ENCODE data around the gene EIF3K.

The EIF3K gene

DNA sequence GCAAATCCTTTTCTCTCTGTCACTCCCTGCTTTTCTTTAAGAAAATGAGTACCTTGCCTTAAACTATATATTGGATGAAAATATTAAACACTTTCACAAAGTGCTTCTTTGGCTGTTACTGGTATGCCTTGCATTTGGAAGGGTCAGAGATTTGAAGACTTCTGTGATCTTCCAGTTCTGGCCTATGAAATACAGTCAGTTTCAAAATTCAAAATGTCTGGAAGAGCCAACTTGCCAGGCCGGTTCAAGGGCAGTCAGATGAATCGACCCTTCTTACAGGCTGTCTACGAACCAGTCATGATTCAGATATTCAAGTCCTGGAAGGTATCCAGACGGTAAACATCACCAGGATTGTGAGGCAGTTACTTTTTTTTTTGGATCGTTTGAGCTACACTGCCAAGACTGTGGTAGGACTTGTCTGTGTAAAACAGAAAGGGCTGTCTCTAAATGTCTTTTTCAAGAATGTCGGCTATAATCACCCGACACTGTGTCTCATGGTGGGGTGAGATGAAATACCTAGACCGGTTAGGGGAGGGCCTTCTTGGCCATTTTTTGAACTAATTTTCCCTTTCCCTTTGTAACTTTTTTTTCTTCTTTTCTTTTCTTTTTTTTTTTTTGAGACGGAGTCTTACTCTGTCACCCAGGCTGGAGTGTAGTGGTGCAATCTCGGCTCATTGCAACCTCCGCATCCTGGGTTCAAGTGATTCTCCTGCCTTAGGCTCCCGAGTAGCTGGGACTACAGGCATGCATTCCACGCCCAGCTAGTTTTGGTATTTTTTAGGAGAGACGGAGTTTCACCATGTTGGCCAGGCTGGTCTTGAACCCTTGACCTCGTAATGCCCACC is 39.7 kb downstream of the EIF3K start:
- H3K9ac ChIP-seq (ENCODE audit: low read depth in 1 of 2, low read length in 2 of 2), result peak overlapping the region; percentile 45 to 58
- no peaks in the 10 kb centered on the region for H3K9me3 ChIP-seq (ENCODE audit: control insufficient read depth in 1 of 2, low read length in 2 of 2)
- H3K27ac ChIP-seq (ENCODE audit: low read depth, low read length), result peak overlapping the region; percentile 86
- H3K4me1 ChIP-seq (ENCODE audit: control insufficient read depth in 1 of 2, insufficient read depth in 2 of 2, low read length in 2 of 2), result peaks cover 88 to 93% of the 10 kb centered on the region in 2 donors
- no peaks in the 10 kb centered on the region for H3K27me3 ChIP-seq (ENCODE audit: control insufficient read depth in 1 of 2, insufficient read depth in 2 of 2, low read length in 2 of 2)
- H3K36me3 ChIP-seq (ENCODE audit: control insufficient read depth in 1 of 2, insufficient read depth in 2 of 2, low read length in 2 of 2), result peaks cover 7 to 28% of the 10 kb centered on the region in 2 donors
- H3K4me3 ChIP-seq (ENCODE audit: low read depth in 1 of 2, low read length in 2 of 2), result no peak overlapping the region

DNA sequence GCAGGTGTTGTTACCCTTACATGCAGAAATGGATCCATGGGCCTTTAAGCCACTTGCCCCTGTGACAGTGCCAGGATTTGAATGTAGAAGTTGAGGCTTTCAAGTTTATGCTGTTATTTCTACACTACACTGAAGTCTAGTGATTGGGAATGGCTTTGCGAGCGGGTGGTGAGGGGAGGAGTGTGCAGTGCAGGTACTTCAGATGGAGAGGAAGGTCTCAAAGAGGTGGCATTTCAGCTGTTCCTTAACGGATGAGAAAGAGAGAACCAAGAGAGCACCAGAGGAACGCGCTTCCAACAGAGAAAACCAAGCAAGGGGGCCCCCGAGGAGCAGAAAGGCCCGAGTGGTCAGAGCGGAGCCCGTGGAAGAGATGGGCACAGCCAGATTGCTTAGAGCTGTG is 41.7 kb downstream of the EIF3K start:
- peak overlapping the region; percentile 68 for H3K27ac ChIP-seq (ENCODE audit: low read depth, low read length)
- H3K9ac ChIP-seq (ENCODE audit: low read depth in 1 of 2, low read length in 2 of 2), result peak overlapping the region; percentile 29 to 57
- H3K27me3 ChIP-seq (ENCODE audit: control insufficient read depth in 1 of 2, insufficient read depth in 2 of 2, low read length in 2 of 2), result no peaks in the 10 kb centered on the region
- no peaks in the 10 kb centered on the region for H3K9me3 ChIP-seq (ENCODE audit: control insufficient read depth in 1 of 2, low read length in 2 of 2)
- peaks cover 88 to 93% of the 10 kb centered on the region in 2 donors for H3K4me1 ChIP-seq (ENCODE audit: control insufficient read depth in 1 of 2, insufficient read depth in 2 of 2, low read length in 2 of 2)
- H3K36me3 ChIP-seq (ENCODE audit: control insufficient read depth in 1 of 2, insufficient read depth in 2 of 2, low read length in 2 of 2), result peaks cover 7 to 27% of the 10 kb centered on the region in 2 donors
- no peak overlapping the region for H3K4me3 ChIP-seq (ENCODE audit: low read depth in 1 of 2, low read length in 2 of 2)

DNA sequence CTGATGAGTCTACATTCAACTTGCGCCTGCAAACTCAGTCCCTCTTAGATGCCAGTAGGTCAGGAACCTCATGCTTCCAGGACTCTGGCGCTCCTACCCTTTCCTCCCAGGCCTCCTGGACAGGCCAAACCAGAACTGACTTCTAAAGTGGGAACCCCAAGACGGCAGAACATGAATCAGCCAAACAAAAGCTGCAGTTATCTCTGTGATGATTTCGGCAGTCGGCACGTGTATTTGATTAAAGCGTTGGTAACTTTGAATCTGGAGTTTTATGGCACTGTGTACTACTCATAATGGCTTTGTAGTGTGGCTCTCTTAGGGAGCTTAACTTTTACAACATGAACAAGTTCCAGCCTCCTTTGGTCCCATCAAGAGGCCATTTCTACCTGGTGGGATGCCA is 42.1 kb downstream of the EIF3K start:
- Histone ChIP-seq H3K9me3 (ENCODE audit: control insufficient read depth in 1 of 2, low read length in 2 of 2) (no peaks in the 10 kb centered on the region), H3K36me3 (ENCODE audit: control insufficient read depth in 1 of 2, insufficient read depth in 2 of 2, low read length in 2 of 2) (peaks cover 7 to 23% of the 10 kb centered on the region in 2 donors), H3K9ac (ENCODE audit: low read depth in 1 of 2, low read length in 2 of 2) (peak overlapping the region; percentile 29 to 57), H3K4me1 (ENCODE audit: control insufficient read depth in 1 of 2, insufficient read depth in 2 of 2, low read length in 2 of 2) (peaks cover 88 to 93% of the 10 kb centered on the region in 2 donors), H3K4me3 (ENCODE audit: low read depth in 1 of 2, low read length in 2 of 2) (peak overlapping the region in 1 of 2 donors; percentile 13), H3K27ac (ENCODE audit: low read depth, low read length) (peak overlapping the region; percentile 68), H3K27me3 (ENCODE audit: control insufficient read depth in 1 of 2, insufficient read depth in 2 of 2, low read length in 2 of 2) (no peaks in the 10 kb centered on the region)

DNA sequence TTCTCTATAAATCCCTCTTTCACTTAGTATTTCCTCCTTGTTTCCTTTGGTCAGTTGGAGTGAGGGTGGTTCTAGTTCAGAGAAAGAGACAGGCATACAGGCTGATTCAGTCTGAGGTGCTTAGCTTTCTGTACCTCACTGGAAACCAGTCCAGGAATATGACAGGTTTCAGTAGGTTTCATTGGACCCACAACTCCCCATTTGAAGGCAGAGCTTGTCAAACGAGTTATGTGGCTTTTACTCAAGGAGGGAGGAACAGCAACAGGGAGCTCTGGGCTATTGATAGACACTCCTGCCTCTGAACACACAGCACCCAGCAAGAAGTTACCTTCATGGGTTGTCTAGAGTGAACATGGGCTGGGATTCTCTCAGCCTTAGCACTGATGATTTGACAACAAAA is 43.0 kb downstream of the EIF3K start:
- Histone ChIP-seq H3K9me3 (ENCODE audit: control insufficient read depth in 1 of 2, low read length in 2 of 2) (no peaks in the 10 kb centered on the region), H3K36me3 (ENCODE audit: control insufficient read depth in 1 of 2, insufficient read depth in 2 of 2, low read length in 2 of 2) (peaks cover 4 to 16% of the 10 kb centered on the region in 2 donors), H3K27ac (ENCODE audit: low read depth, low read length) (peak overlapping the region; percentile 69), H3K27me3 (ENCODE audit: control insufficient read depth in 1 of 2, insufficient read depth in 2 of 2, low read length in 2 of 2) (no peaks in the 10 kb centered on the region), H3K4me1 (ENCODE audit: control insufficient read depth in 1 of 2, insufficient read depth in 2 of 2, low read length in 2 of 2) (peaks cover 88 to 93% of the 10 kb centered on the region in 2 donors), H3K4me3 (ENCODE audit: low read depth in 1 of 2, low read length in 2 of 2) (peak overlapping the region in 1 of 2 donors; percentile 8), H3K9ac (ENCODE audit: low read depth in 1 of 2, low read length in 2 of 2) (no peak overlapping the region)

DNA sequence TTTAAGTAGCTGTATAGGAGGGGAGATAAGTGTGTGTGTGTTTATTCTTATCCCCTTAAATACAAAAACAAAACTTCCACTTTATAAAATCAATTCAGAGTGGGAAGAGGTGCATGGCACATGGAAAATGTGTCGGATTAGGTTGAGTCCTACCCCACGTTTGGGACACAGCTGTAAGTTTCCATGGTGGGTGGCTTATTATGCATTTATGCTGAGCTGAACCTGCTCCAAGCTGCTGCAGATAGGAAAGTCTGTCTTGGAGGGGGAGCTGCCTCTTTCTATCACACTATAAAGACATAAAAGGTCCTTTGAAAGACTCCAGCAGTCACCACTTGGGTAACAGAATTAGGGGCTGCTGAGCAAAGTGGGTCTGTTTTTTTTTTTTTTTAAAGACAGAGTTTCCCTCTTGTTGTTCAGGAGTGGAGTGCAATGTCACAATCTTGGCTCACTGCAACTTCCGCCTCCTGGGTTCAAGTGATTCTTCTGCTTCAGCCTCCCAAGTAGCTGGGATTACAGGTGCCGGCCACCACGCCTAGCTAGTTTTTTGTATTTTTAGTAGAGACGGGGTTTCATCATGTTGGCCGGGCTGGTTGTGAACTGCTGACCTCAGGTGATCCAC is 43.7 kb downstream of the EIF3K start:
- H3K27me3 ChIP-seq (ENCODE audit: control insufficient read depth in 1 of 2, insufficient read depth in 2 of 2, low read length in 2 of 2), result no peaks in the 10 kb centered on the region
- no peaks in the 10 kb centered on the region for H3K9me3 ChIP-seq (ENCODE audit: control insufficient read depth in 1 of 2, low read length in 2 of 2)
- H3K27ac ChIP-seq (ENCODE audit: low read depth, low read length), result peak overlapping the region; percentile 69
- peaks cover 4 to 13% of the 10 kb centered on the region in 2 donors for H3K36me3 ChIP-seq (ENCODE audit: control insufficient read depth in 1 of 2, insufficient read depth in 2 of 2, low read length in 2 of 2)
- H3K4me3 ChIP-seq (ENCODE audit: low read depth in 1 of 2, low read length in 2 of 2), result peak overlapping the region in 1 of 2 donors; percentile 8
- H3K9ac ChIP-seq (ENCODE audit: low read depth in 1 of 2, low read length in 2 of 2), result no peak overlapping the region
- H3K4me1 ChIP-seq (ENCODE audit: control insufficient read depth in 1 of 2, insufficient read depth in 2 of 2, low read length in 2 of 2), result peaks cover 90 to 93% of the 10 kb centered on the region in 2 donors

DNA sequence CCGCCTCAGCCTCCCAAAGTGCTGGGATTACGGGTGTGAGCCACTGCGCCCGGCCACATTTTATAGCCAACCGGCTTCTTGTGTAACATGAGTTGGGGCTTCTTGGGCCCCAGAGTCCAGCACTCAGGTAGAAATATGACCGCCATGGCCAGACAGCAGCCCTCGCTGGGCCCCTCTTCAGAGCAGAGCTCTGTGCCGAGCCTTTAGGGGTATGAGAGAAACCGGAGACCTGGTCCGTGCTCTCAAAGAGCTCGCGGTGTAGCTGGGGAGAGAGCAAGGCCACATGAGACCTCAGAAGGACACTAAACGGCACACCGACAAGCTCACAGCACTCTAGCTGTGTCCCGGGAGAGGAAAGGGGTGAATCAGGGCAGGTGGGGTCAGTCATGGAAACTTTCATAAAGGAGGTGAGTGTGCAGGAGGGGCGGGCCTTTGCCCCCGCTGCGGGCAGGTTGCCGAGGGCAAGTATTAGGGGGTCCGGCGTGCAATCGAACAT is 44.2 kb downstream of the EIF3K start:
- Histone ChIP-seq H3K9ac (ENCODE audit: low read depth in 1 of 2, low read length in 2 of 2) (peak overlapping the region; percentile 49 to 53), H3K9me3 (ENCODE audit: control insufficient read depth in 1 of 2, low read length in 2 of 2) (no peaks in the 10 kb centered on the region), H3K4me3 (ENCODE audit: low read depth in 1 of 2, low read length in 2 of 2) (peak overlapping the region in 1 of 2 donors; percentile 26), H3K36me3 (ENCODE audit: control insufficient read depth in 1 of 2, insufficient read depth in 2 of 2, low read length in 2 of 2) (peaks cover 4 to 9% of the 10 kb centered on the region in 2 donors), H3K27ac (ENCODE audit: low read depth, low read length) (peak overlapping the region; percentile 78), H3K27me3 (ENCODE audit: control insufficient read depth in 1 of 2, insufficient read depth in 2 of 2, low read length in 2 of 2) (no peaks in the 10 kb centered on the region), H3K4me1 (ENCODE audit: control insufficient read depth in 1 of 2, insufficient read depth in 2 of 2, low read length in 2 of 2) (peaks cover 90 to 93% of the 10 kb centered on the region in 2 donors)

DNA sequence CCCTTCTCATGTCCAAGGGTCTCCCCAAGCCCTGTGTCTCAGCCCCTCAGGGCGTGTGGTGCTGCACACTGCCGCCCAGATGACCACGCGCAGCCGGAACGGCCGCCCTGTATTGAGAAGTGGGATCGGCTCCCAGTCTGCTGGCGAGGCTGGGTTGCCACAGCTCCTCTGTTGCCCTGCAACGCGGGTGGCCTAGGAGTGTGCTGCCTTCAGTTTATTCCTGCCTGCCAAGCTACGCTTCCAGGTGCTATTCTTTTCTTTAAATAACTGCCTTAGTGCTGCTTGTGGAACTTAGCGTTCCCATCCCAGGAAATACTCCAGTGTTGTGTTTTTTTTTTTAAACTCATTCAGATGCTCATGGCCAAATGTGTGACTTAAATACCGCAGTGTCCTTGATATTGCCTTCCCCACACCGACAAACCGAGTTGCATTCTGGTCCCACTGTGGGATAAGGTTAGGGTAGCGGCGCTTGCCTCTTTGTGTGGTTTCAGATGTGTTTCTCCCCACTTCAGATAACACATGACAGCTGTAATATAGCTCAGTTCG is 45.0 kb downstream of the EIF3K start:
- no peaks in the 10 kb centered on the region for H3K27me3 ChIP-seq (ENCODE audit: control insufficient read depth in 1 of 2, insufficient read depth in 2 of 2, low read length in 2 of 2)
- H3K4me1 ChIP-seq (ENCODE audit: control insufficient read depth in 1 of 2, insufficient read depth in 2 of 2, low read length in 2 of 2), result peaks cover 92 to 93% of the 10 kb centered on the region in 2 donors
- H3K27ac ChIP-seq (ENCODE audit: low read depth, low read length), result peak overlapping the region; percentile 78
- peaks cover 4 to 14% of the 10 kb centered on the region in 2 donors for H3K36me3 ChIP-seq (ENCODE audit: control insufficient read depth in 1 of 2, insufficient read depth in 2 of 2, low read length in 2 of 2)
- peak overlapping the region; percentile 0 to 26 for H3K4me3 ChIP-seq (ENCODE audit: low read depth in 1 of 2, low read length in 2 of 2)
- no peaks in the 10 kb centered on the region for H3K9me3 ChIP-seq (ENCODE audit: control insufficient read depth in 1 of 2, low read length in 2 of 2)
- peak overlapping the region; percentile 49 to 53 for H3K9ac ChIP-seq (ENCODE audit: low read depth in 1 of 2, low read length in 2 of 2)

DNA sequence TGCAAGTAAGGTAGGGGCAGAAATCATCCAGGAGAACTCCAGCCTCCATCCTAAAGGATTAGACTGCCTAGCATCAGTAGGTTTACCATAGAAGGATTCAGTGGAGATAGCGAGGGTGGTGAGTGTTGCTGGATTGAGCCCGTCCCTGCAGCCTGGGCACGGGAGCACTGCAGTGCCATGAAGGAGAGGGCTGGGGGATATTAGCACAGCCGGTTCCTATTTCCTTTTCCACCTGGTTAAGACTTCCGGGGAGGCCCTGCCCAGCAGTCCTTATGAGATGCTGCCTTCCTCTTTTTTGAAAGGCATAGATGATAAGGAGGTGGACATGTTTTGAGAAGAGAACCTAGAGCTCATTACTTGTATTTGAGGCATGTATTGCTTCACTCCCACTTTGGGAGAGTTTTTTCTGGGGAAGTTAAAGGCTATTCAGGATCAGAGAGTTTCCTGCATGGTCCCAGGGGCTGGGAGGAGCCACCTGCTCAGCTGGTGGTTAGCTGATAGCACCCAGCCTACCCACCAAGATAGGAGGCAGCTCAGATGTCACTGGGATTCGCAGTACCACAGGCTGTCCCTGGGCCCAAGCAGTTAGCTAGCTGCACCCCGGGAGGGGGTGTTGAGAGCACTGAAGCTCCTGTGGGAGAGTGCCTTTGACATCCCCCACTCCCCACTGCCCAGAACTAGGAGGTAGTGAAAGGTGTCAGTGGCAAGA is 45.7 kb downstream of the EIF3K start:
- Histone ChIP-seq H3K9me3 (ENCODE audit: control insufficient read depth in 1 of 2, low read length in 2 of 2) (no peaks in the 10 kb centered on the region), H3K4me3 (ENCODE audit: low read depth in 1 of 2, low read length in 2 of 2) (peak overlapping the region; percentile 23 to 26)

DNA sequence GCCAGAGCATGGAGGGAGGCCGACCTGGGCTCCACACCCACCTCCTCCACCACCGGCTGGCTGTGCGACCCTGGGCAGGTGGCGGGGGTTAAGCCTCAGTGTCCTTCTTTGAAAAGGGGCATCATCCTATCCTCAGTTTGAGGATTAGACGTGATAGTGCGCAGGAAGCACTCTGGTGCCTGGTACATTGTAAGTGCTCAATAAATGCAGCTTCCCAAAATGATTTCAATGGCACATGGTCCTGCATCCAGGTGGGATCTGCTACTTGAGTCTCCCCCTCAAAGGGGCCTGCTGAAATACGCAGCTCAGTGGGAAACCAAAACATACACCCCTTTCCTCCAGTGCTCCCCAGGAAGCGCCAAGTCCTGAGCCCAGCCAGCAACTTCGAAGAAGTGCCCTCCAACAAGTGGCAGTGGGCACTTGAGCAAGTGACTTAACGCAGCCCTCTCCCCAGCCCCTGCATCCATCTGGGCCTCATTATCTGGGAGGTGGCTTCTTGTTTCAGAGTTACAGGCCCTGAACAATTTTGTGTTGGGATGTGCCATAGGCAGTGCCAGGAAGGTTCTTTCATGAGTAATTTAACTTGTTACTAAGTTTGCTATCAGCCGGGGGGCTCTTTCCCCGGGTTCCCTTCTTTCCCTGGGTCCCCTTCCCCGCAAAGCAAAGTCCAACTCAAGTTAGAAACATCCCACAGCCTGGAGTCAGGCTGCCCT is 46.4 kb downstream of the EIF3K start:
- peaks cover 92 to 94% of the 10 kb centered on the region in 2 donors for H3K4me1 ChIP-seq (ENCODE audit: control insufficient read depth in 1 of 2, insufficient read depth in 2 of 2, low read length in 2 of 2)
- H3K4me3 ChIP-seq (ENCODE audit: low read depth in 1 of 2, low read length in 2 of 2), result peak overlapping the region; percentile 1 to 23
- peak overlapping the region; percentile 78 for H3K27ac ChIP-seq (ENCODE audit: low read depth, low read length)
- H3K36me3 ChIP-seq (ENCODE audit: control insufficient read depth in 1 of 2, insufficient read depth in 2 of 2, low read length in 2 of 2), result peaks cover 4 to 14% of the 10 kb centered on the region in 2 donors
- peak overlapping the region; percentile 53 to 55 for H3K9ac ChIP-seq (ENCODE audit: low read depth in 1 of 2, low read length in 2 of 2)
- no peaks in the 10 kb centered on the region for H3K27me3 ChIP-seq (ENCODE audit: control insufficient read depth in 1 of 2, insufficient read depth in 2 of 2, low read length in 2 of 2)
- H3K9me3 ChIP-seq (ENCODE audit: control insufficient read depth in 1 of 2, low read length in 2 of 2), result no peaks in the 10 kb centered on the region

More for the DNA sequence above, 45.7 kb downstream of the EIF3K start:
- peaks cover 92 to 93% of the 10 kb centered on the region in 2 donors for H3K4me1 ChIP-seq (ENCODE audit: control insufficient read depth in 1 of 2, insufficient read depth in 2 of 2, low read length in 2 of 2)
- peaks cover 4 to 14% of the 10 kb centered on the region in 2 donors for H3K36me3 ChIP-seq (ENCODE audit: control insufficient read depth in 1 of 2, insufficient read depth in 2 of 2, low read length in 2 of 2)
- H3K9ac ChIP-seq (ENCODE audit: low read depth in 1 of 2, low read length in 2 of 2), result peak overlapping the region; percentile 53 to 55
- peak overlapping the region; percentile 78 for H3K27ac ChIP-seq (ENCODE audit: low read depth, low read length)
- H3K27me3 ChIP-seq (ENCODE audit: control insufficient read depth in 1 of 2, insufficient read depth in 2 of 2, low read length in 2 of 2), result no peaks in the 10 kb centered on the region
